Ramos (cell line): ENCODE data around the gene ANKRD39.
"Not testable (repeated sequence)": the region's sequence is repeated elsewhere in the genome, so short reads cannot be mapped to it uniquely, and the experiment has no call there.

Experiments
- in situ Hi-C: fragments of 300-500 bp; cut with MboI; formaldehyde crosslinking; loops from one replicate; pipeline ENCODE4 v1.14.3; 2022; ENCODE audit warnings: low sequenced_read_pairs; ENCODE audit not compliant: unreplicated experiment

The ANKRD39 gene

DNA sequence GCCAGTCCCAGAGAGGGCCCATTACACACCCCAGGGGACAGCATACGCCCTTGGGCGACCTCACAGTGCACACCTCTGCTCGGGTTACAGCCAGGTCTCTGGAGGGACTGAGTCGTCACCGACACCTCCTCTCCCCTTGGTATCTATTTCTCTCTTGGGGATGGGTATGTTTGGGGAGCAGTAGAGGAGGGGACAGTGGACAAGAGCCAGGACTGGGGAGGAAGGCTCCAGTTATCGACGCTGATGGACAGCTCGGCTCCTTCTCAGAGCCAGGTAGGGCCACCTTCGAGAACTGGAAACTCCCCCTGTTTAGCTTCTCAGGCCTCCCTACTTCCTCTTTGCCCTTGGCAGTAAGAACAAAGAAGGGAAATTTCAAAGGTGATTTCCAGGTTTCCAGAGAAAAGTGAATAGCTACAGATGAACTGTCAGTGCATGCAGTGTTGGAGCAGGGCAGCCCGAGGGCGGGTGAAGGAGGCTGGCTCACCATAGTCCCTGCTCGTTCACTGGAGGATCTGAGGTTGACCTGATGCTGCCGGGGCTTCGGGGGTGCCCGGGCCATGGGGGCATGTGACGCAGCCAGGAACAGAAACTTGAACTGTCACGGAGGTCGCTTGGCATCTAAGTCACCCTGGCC is 16.5 kb upstream of the ANKRD39 start:
- in situ Hi-C loops, result no loop called here

DNA sequence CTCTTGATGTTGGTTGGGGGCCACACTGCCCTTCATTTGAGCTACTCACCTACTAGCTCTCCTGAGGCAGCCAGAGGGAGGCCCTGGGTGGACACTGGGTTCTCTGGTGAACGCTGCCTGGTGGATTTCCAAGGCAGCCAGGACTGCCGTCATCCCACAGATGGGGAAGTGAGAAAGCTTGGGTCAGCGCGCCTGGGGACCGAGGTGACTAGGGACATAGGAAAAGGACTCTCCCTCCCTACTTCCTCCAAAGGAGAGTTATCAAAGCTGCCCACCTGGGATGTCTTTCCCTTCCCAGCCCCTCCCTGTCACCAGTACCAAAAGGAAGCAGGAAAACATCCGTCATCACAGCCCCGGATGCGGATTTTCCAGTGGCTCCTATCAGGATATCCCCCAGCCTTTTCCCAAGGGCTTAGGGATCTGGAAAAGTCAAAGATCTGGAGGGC is 15.9 kb upstream of the ANKRD39 start:
- in situ Hi-C loops, result no loop called here

DNA sequence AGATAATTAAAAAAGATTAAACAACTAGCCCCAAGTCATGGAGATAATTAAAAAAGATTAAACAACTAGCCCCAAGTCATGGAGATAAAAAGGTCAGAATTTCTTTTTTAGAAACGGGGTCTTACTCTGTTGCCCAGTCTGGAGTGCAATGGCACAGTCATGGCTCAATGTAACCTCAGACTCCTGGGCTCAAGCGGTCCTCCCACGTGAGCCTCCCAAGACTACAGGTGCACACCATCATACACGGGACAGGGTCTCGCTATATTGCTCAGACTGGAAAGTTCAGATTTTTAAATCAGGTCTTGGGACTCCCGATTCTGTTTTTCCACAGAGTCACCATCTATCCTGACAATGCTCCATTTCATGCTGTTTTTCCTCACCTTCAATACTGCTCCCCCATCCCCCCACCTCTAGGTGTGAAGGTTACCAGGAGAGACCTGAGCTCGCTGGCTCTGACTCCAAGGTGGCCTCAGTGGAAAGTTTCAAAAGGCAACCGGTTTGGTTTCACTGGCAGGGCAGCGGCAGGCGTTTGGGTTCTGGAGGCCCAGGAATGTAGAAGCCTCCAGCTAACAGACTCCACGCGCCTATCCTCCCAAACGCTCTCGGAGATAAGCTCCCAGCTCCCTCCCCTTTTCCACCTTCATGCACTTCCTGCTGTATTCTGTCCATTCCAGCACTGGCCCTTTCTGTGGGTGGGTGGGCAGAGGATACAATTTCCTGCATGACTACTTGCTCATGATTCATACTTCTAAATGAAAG is 15.0 kb upstream of the ANKRD39 start:
- in situ Hi-C loops, result no loop called here

DNA sequence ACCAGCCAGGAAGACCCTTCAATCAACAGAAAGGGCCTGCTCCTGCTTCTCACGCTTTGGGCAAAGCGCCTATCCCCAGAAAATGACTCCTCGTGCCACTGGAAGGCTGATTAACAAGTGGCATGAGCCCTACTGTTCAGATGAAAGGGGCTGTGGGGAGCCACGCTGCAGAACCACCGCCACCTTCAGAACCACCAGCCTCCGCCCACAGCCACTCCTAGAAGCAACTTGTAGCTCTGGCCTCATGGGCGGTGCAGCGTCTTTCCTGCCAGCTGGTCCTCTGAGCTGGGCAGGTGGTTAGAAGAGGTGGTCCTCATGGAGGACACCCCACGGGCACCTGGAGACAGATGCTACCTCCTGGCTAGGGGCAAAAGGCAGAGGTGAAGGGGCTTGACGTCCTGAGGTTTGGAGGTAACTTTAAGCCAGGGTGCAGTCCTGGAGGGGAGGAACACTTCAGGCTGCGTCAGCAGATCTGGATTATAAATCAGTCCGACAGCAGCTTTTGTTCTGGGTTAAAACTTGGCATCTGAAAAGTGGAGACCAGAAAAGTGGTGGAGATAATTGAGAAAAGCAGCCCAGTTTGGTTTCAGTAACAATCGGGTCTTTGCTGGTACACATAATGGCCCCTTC is 12.9 kb upstream of the ANKRD39 start:
- in situ Hi-C loops, result no loop called here

DNA sequence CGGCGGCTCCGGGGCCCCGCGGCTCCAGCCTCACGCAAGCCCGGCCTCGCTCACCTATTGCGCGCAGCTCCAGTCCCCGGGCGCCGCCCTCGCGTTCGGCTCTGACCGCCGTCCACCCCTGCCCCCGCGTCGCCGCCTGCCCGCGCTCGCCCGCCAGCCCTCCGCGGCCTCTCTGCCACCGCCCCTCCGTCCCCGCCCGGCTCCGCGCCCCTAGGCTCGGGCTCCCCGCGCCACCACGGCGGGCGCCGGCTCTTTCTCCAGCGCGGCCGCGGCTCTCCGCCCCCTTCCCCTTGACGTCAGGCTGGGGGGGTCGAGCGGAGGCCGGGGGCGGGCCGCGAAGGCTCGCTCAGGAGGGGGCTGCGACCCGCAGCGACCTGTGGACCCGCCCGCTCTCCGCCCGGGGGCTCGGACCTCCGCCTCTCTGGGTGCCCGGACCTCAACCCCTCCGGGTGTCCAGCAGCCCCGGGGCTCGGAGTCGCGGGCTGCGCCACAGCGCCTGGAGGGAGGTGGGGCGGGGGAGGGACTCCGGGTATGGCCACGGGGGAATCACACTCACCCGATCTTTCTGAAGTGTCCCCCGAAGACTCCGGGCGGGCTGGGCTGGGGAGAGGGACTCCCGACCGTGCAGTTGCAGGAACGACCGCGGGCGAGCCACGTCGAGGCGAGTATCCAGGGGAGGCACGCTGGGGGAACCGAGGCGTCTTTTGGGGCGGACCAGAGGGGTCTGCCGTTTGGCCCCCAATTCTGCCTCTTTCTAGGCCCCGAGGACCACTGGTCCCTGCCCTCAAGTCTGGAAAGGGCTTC is 12.2 kb upstream of the ANKRD39 start, which contains the start of gene SEMA4C:
Gene SEMA4C, minus strand, starts transcription at position 259 of the 804 bp plus-strand sequence. CDS start 2,194 bp downstream, outside the sequence.
- in situ Hi-C loops, result no loop called here

DNA sequence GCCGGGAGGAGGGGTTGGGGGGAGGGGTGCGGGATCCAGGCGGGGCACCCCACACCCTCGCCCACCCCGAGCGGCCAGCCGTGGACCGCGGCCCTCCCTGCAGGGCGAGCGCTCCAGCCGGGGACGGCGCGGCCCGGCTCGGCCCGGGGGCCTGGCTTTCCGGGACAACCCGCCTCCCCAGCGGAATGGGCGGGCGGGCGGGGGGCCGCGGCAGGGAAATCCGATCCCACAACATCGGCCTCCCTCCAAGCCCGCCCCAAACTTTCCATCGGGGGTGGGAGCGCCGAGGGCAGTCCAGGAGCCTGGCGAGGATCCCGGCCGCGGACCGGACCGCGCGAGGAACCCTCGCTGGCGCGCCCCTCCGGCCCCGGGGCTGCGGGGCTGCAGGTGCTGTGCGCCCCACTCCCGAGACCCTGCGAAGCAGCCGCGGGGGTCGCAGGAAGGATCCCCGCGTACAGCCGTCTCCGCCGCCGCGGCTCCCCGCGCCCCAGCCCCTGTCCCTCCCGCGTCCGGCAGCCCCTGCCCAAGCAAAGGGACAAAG is 11.5 kb upstream of the ANKRD39 start:
- in situ Hi-C loops, result no loop called here

DNA sequence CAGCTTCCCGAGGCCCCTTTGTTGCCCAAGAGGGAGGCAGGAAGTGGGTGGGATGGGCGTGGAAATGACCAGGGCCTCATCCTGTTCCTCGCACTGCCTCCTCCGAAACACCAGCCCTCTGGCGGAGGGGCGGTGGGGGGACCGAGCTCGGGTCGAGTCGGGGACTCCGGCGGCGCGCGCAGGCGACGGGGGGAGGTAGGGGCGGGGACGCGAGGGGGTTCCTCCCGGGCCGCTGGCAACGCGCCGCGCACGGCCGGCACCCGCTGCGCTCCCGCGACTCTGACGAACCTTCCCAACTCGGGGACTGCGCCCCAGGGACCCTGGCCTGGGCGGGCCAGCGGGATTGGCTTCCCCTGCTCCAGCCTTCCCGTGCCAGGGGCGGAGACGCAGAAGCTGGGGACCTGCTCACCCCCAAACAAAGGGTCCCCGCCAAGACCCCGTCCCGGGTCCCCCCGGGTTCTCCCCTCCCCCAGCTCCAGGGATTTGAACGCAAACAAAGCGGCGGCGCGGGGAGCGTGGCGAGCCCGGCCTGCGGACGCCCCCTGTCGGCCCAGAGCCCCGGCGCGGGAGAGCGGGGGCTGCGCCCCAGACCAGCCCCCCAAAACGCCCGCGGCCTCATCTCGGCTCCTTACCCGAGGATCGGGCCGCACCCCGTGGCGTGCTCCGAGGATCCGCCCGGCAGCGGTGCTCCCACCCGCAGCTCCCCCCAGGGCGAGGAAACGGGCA is 10.9 kb upstream of the ANKRD39 start:
- in situ Hi-C loops, result no loop called here

DNA sequence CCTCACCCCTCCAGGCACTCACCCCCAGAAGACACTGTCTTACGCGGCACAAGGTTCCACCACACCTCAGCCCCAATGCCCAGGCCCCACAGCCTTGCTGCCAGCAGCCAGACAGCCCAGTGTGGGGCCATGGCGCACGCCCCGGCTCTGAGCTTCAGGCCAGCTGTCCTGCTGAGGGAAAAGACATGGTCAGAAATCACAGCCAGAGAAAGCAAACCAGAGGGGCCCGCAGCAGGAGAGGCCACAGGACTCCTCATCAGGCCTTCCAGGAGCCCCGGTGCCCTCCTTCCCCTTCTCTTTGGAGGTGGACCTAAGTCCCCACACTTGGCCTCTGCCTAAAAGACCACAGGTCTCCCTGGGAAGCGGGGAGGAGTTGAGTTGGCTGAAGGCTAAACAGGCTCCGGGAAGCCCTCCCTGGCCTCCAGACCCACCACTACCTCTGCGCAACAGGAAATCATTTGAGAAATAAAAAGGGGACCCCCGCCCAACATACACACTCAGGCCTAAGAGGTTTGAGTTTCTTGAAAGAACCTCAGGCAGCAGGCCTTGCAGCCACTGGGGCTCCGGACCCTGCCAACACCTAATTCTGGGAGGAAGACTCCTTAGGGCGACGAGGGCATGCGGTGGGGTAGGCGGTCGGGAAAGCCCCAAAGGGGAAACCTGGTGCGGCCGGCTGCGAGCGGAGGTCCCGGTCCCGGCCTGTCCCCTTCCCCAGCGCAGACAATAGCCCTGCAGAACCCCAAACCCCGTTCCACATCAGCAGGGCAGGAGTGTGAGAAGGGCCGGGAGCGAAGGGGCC is 10.1 kb upstream of the ANKRD39 start:
- in situ Hi-C loops, result no loop called here

DNA sequence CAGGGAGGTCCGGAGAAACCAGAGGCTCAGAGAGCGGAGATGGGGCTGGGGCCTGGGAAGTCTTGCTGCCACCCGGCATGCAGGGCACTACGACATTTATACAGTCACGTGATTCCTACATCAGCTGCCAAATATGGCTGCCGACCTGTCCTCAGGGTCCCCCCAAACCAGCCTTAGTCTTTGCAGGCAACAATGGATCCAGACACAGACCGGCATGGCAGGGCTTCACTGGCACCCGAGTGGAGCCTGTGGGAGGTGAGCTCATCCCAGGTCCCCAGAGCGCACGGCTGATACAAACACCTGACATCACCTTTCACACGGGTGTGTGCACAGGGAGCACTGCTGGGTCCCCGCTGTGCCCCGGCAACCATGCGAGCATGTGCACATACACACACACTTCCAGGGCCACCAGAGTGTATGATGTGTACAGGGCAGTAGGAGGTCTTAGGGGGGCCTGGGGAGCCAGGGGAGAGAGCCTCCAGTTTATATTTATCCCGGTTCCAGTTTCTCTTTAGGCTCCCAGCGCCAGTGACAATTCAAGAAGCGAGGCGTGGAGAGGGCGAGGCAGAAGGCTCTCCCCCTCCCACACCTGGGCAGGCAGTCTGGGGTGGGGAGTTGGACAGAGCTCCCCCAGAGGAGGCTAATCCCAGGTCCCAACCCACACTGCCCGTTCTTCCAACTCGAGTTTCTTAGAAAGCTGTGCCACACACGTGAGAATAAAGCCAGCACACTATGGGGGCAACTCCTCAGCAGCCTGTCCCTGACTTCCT is 9.4 kb upstream of the ANKRD39 start:
- in situ Hi-C loops, result no loop called here

DNA sequence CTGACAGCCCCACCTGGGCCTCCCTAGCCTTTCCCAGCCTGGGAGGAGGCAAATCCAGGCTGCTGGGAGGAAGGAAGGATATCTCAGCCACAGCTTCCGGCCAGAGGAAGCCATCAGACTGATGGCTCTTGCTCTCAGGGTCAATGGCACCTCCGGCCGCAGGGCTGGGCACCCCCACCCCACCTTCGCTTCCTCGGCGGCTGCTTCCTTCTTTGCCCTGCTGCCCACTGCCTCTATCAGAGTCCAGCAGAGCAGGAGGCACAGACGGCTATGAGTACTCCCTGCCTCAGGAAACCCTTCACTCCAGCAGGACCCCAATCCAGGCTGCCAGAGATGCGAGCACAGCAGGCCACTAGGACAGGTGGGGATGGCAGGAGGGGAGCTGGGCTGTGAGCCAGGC is 8.8 kb upstream of the ANKRD39 start:
- in situ Hi-C loops, result no loop called here

DNA sequence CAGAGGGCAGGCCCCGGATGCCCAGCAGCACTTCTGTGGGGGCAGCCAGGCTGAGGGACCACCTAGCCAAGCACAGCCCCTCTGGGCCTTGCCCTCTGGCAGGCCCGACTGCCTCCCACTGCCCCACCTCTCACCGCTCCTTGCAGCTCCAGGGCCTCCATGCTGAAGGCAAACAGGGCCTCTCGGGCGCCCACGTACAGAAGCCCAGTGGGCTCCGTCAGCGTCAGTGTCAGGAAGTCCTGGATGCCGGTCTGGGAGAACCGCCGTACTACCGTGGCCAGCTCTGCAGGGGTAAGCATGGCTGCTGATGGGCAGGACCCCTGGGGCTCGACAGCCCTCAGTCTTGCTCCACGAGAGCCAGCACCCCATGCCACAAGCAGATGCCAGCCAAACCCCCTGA is 8.3 kb upstream of the ANKRD39 start:
- in situ Hi-C loops, result no loop called here

DNA sequence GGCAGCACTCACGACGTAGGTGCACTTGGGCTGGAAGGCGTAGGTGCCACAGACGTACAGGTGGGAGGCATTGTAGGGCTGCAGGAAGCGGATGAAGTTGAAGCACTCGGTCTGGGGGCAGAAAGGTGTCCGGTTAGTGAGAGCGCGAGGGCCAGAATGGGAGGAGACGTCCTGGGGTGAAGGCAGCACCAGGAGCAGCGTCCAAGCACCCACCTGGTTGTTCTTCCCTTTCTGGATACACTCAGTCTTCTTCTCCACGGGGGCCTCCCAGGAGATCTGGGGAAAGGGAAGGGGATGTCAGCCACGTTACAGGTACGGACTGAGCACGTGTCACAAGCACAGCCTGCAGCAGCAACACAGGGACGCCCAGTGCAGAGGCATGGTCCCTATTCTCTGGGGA is 7.8 kb upstream of the ANKRD39 start:
- in situ Hi-C loops, result no loop called here

DNA sequence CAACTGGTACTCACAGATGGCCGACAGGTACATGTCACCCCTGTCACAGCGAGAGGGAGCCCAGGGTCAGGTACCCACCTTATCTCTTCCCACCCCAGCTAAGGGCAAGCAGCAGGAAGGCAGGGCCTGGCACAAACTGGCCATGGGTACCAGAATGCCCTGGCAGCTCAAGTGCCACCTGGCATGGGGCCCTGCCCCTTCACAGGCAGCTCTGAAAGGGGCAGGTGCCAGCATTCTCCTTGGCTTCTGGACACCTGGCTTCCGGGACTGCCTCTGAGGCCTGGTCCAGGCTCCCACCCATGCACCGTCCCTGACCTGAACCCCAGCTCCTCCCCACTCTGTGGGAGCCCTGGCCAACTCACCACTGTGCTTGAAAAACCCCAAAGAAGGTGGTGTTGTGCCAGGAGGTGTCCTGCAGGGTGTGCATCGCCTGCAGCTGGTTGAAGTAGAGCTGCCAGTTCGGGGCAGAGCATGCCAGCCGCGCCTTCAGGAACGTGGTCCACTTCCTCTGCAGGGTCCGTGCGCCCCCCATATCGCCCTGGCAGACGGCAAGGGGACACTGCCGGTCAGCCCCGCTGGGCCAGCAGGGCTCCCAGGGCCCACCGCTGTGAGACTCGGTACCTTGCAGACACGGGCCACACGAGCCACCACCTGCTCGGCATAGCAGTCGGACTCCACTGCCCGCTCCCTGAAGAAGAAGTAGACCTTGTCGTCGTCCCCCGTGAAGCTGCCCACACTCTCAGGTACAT is 6.7 kb upstream of the ANKRD39 start:
- in situ Hi-C loops, result no loop called here

DNA sequence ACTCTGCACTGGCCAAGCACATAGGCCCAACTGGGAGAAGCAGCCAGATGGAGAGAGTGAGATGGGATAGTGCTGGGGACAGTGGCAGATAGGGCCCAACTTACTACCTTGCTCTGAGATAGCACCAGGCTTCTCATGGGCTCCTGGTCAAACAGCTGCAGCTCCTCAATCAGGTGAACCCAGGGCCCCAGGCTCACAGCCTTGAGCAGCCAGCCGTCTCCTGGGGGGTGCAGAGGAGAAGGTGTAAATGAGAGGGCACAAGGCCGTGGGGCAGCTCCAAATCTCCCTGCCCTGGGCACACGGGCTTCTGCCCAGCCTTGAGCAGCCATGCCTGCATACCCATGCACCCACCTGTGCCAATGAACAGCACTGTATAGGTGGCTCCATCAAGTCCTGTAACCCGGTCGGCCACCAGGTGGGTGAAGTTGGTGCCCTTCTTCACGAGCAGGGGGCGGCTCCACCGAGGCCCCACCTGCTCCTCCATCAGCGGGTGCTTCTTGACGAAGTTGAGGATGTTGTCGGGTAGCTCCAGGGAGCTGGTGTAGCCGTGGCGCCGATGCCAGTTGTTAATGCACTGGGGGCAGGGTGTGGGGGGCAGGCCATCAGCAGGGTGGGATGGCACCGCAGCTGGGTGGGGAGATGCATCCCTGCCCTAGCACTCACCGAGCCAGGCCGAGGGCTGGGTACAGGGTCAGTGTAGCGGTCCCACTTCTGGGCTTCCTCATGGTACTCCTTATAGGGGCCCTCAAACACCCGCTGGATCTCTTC is 5.9 kb upstream of the ANKRD39 start:
- in situ Hi-C loops, result no loop called here

DNA sequence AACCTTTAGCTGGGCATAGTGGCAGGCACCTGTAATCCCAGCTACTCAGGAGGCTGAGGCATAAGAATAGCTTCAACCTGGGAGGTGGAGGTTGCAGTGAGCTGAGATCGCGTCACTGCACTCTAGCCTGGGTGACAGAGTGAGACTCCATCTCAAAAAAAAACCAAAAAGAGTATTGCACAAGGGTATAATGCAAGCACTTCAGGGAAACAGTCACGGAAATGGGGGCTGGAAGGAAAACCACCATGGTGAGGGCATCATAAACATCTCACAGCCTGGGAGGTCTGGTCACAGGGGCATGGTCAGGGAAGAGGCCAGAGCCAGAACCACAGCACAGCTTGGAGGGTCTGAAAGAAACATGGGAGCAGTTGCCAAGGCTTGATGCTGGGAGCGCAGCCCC is 5.2 kb upstream of the ANKRD39 start:
- in situ Hi-C loops, result not testable (repeated sequence)

DNA sequence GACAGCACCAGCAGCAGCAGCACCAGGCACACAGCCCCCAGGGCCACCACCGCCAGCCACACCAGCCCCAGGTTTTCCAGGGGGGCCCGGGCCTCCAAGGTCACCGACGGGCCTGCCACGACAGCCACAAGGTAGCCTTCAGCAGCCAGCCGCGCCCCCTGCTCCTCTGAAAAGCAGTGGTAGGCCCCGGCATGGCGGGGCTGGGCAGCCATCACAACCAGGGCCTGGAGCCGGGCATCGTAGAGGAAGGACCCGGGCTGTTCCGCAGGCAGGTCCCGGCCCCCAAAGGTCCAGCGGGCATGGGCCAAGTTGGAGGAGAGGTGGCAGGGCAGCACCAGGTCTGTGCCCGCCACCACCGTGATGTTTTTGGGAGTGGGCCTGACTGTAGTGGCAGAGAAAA is 3.3 kb upstream of the ANKRD39 start:
- in situ Hi-C loops, result no loop called here
